Osteocyte (in vitro differentiated cells): Measurements from ENCODE around the gene TEX2. TPM values are rescaled to one million over a fixed set of nuclear protein-coding genes. Genes with fewer than 3 reads are reported as not detected.
A peak's percentile ranks its signal among the peaks of the same experiment; 100 is the strongest.

Experiments used
- DNase-seq: peaks from one replicate; pipeline ENCODE4 v3.0.0; 2021; ENCODE audit warnings: mixed read lengths; ENCODE audit not compliant: unreplicated experiment; ENCODE audit errors: extremely low spot score
- H3K27ac Mint-ChIP-seq: one replicate; pipeline ENCODE4 v1.8.0; 2021; ENCODE audit warnings: mild to moderate bottlenecking, mixed read lengths; ENCODE audit not compliant: unreplicated experiment
- H3K27me3 Mint-ChIP-seq: one replicate; pipeline ENCODE4 v1.8.0; 2021; ENCODE audit warnings: mixed read lengths; ENCODE audit not compliant: unreplicated experiment
- H3K36me3 Mint-ChIP-seq: one replicate; pipeline ENCODE4 v1.8.0; 2021; ENCODE audit warnings: mixed read lengths; ENCODE audit not compliant: unreplicated experiment
- H3K4me1 Mint-ChIP-seq: one replicate; pipeline ENCODE4 v1.8.0; 2021; ENCODE audit warnings: mixed read lengths; ENCODE audit not compliant: unreplicated experiment
- H3K4me3 Mint-ChIP-seq: one replicate; pipeline ENCODE4 v1.8.0; 2021; ENCODE audit warnings: mild to moderate bottlenecking, moderate library complexity, mixed read lengths; ENCODE audit not compliant: unreplicated experiment
- H3K9me3 Mint-ChIP-seq: one replicate; pipeline ENCODE4 v1.8.0; 2021; ENCODE audit warnings: mixed read lengths; ENCODE audit not compliant: unreplicated experiment
- CTCF ChIP-seq: fragments of 200-600 bp; sonication (generic); IDR thresholded peaks from 2 replicates; pipeline ENCODE4 v1.5.0; 2021; ENCODE audit warnings: antibody characterized with exemption, mild to moderate bottlenecking, moderate library complexity
- total RNA-seq: library from RNA; stranded (reverse); gene quantifications from 2 replicates; pipeline ENCODE4 v1.2.1, GENCODE V29; 2021

Gene TEX2
- total RNA-seq, 1 donor from 2014 or later = 73.5 TPM

GRCh38 chr17:64236827-64237403 lies 26.1 kb downstream of the TEX2 start:
- Mint-ChIP-seq H3K27me3 (no peaks in the 10 kb centered on the region), H3K9me3 (no peaks in the 10 kb centered on the region), H3K36me3 (peaks cover 17% of the 10 kb centered on the region), H3K4me3 (no peak overlapping the region), H3K4me1 (peaks cover 66% of the 10 kb centered on the region), H3K27ac (peak overlapping the region; percentile 69)
- no peak for DNase-seq
- peak; percentile 39 for TF ChIP-seq CTCF

DNA sequence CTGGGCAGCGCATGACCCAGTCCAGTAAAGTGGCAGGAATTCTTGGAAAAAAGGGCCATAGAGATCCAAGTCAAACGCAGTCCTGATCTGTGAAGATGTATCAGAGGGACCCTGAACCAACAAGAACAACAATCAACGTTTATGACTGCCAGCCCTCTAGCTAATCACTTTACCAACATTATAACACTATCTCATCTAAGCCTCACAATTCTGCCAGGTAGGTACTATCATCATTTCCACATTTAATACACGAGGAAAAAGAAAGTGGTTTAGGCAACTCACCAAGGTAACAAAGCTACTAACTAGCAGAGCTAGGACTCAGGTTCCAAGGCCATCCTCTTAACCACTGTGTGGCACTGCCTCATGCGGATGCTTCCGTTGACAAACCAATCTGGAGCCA lies 28.1 kb downstream of the TEX2 start:
- H3K27ac Mint-ChIP-seq = no peak overlapping the region
- peaks cover 17% of the 10 kb centered on the region for H3K36me3 Mint-ChIP-seq
- H3K9me3 Mint-ChIP-seq = no peaks in the 10 kb centered on the region
- no peaks in the 10 kb centered on the region for H3K27me3 Mint-ChIP-seq
- DNase-seq = no peak
- no peak for TF ChIP-seq CTCF
- no peak overlapping the region for H3K4me3 Mint-ChIP-seq
- peaks cover 65% of the 10 kb centered on the region for H3K4me1 Mint-ChIP-seq

DNA sequence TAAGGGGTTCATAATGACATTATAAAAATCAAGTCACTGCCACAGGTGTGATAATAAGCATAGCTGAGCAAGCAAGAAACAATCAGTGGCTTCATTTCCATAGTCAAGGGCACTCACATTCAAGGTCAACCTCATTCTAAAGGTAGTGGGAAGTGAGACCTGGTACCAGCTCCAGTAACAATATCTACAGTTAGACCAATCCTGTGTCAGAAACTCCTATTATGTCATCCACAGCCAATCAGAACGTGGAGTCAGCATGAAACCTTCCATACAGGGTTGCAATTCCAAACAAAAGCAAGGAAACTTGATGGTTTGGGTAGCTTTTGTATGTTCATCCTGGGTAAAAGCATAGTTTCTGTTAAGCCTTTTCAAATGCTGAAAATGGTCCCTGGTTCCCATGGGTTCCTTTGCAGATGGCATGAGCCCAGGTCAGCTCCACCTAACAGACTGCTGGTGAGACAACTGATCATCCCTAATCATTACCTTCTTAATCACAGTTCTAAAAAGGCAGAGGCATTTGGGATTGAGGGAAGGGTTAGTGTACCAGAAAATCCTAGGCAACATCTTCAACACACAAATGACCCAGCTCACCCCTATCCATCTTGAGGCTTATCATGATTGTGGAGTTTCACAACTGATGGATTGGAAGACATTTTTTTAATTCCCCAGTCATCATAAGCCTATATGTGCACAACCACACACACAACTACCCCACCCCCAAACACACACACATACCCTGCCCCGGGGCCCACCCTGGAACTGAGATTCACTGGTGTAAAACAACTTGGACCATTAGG lies 30.4 kb downstream of the TEX2 start:
- Mint-ChIP-seq H3K27me3 (no peaks in the 10 kb centered on the region), H3K27ac (peak overlapping the region; percentile 97), H3K9me3 (no peaks in the 10 kb centered on the region), H3K4me3 (no peak overlapping the region), H3K36me3 (peaks cover 17% of the 10 kb centered on the region), H3K4me1 (peaks cover 66% of the 10 kb centered on the region)
- DNase-seq = no peak
- TF ChIP-seq CTCF = no peak

GRCh38 chr17:64231567-64232141 lies 31.4 kb downstream of the TEX2 start:
- no peak for TF ChIP-seq CTCF
- H3K27ac Mint-ChIP-seq = peak overlapping the region; percentile 97
- no peaks in the 10 kb centered on the region for H3K27me3 Mint-ChIP-seq
- H3K36me3 Mint-ChIP-seq = peaks cover 9% of the 10 kb centered on the region
- DNase-seq = no peak
- peaks cover 58% of the 10 kb centered on the region for H3K4me1 Mint-ChIP-seq
- H3K4me3 Mint-ChIP-seq = no peak overlapping the region
- no peaks in the 10 kb centered on the region for H3K9me3 Mint-ChIP-seq

GRCh38 chr17:64230791-64231408 lies 32.2 kb downstream of the TEX2 start:
- no peaks in the 10 kb centered on the region for H3K9me3 Mint-ChIP-seq
- H3K4me3 Mint-ChIP-seq = peak overlapping the region; percentile 35
- no peaks in the 10 kb centered on the region for H3K27me3 Mint-ChIP-seq
- peak; percentile 13 for TF ChIP-seq CTCF
- H3K36me3 Mint-ChIP-seq = peaks cover 8% of the 10 kb centered on the region
- DNase-seq = no peak
- peak overlapping the region; percentile 97 for H3K27ac Mint-ChIP-seq
- H3K4me1 Mint-ChIP-seq = peaks cover 62% of the 10 kb centered on the region
